GM23338 (cell line): ENCODE measurements around the gene TLCD3B. TPM values are rescaled to one million over a fixed set of nuclear protein-coding genes. Genes with fewer than 3 reads are reported as not detected.

ENCODE experiments used
- ATAC-seq: fragments of 200-7000 bp; cut with Tn5 transposase; 3 replicates; pipeline ENCODE4 v1.9.1; 2020
- DNase-seq: peaks from one replicate; pipeline ENCODE4 v3.0.0-alpha.2; 2015; ENCODE audit warnings: low spot score
- H2AFZ ChIP-seq: fragments of 200-600 bp; sonication (generic); 2 replicates; pipeline ENCODE4 v1.8.0; 2016; ENCODE audit warnings: antibody characterized with exemption, mild to moderate bottlenecking, moderate library complexity
- H3F3A ChIP-seq: fragments of 200-600 bp; sonication (generic); replicated peaks from 2 replicates; pipeline ENCODE4 v1.8.0; 2017; ENCODE audit warnings: antibody characterized with exemption, mixed run types, low read depth
- H3K27ac ChIP-seq: fragments of 200-600 bp; sonication (generic); 2 replicates; pipeline ENCODE4 v1.6.1; 2016; ENCODE audit warnings: low read depth
- H3K27me3 ChIP-seq: fragments of 200-600 bp; sonication (generic); 2 replicates; pipeline ENCODE4 v1.8.0; 2016; ENCODE audit warnings: mild to moderate bottlenecking, mixed run types, moderate library complexity; ENCODE audit not compliant: insufficient read depth
- H3K36me3 ChIP-seq: fragments of 200-600 bp; sonication (generic); 2 replicates; pipeline ENCODE4 v1.8.0; 2016; ENCODE audit warnings: mild to moderate bottlenecking; ENCODE audit not compliant: insufficient read depth
- H3K4me1 ChIP-seq: fragments of 200-600 bp; sonication (generic); 2 replicates; pipeline ENCODE4 v1.8.0; 2016; ENCODE audit warnings: mild to moderate bottlenecking, moderate library complexity; ENCODE audit not compliant: insufficient read depth
- H3K4me2 ChIP-seq: fragments of 200-600 bp; sonication (generic); 2 replicates; pipeline ENCODE4 v1.7.1; 2017; ENCODE audit warnings: mixed run types
- H3K4me3 ChIP-seq: fragments of 200-600 bp; sonication (generic); 2 replicates; pipeline ENCODE4 v1.6.1; 2016; ENCODE audit warnings: mixed run types
- H3K79me2 ChIP-seq: fragments of 200-600 bp; sonication (generic); replicated peaks from 2 replicates; pipeline ENCODE4 v1.8.0; 2017; ENCODE audit warnings: mild to moderate bottlenecking; ENCODE audit not compliant: insufficient read depth
- H3K9me2 ChIP-seq: fragments of 200-600 bp; sonication (generic); 2 replicates; pipeline ENCODE4 v1.8.0; 2017; ENCODE audit not compliant: insufficient read depth
- H4K20me1 ChIP-seq: fragments of 200-600 bp; sonication (generic); replicated peaks from 2 replicates; pipeline ENCODE4 v1.8.0; 2017; ENCODE audit warnings: mild to moderate bottlenecking; ENCODE audit not compliant: insufficient read depth
- H3K27ac Mint-ChIP-seq: 2 replicates; pipeline ENCODE4 v1.8.0; 2020; ENCODE audit warnings: inconsistent platforms, mild to moderate bottlenecking, moderate library complexity, mixed read lengths
- H3K27me3 Mint-ChIP-seq: 3 replicates; pipeline ENCODE4 v1.8.0; 2022; ENCODE audit warnings: low read depth, mild to moderate bottlenecking, moderate library complexity, mixed read lengths, inconsistent platforms; ENCODE audit not compliant: insufficient read depth, poor library complexity
- H3K36me3 Mint-ChIP-seq: 3 replicates; pipeline ENCODE4 v1.8.0; 2021; ENCODE audit warnings: low read depth, mild to moderate bottlenecking, inconsistent platforms, moderate library complexity, mixed read lengths
- H3K4me1 Mint-ChIP-seq: 3 replicates; pipeline ENCODE4 v1.8.0; 2020; ENCODE audit warnings: mild to moderate bottlenecking, inconsistent platforms, mixed read lengths
- H3K4me3 Mint-ChIP-seq: 3 replicates; pipeline ENCODE4 v1.8.0; 2021; ENCODE audit warnings: moderate library complexity, mild to moderate bottlenecking, inconsistent platforms, mixed read lengths
- H3K9me3 Mint-ChIP-seq: 3 replicates; pipeline ENCODE4 v1.8.0; 2020; ENCODE audit warnings: moderate library complexity, mild to moderate bottlenecking, inconsistent platforms, mixed read lengths
- CREB1 ChIP-seq: fragments of 250-450 bp; sonication (Bioruptor Pico); IDR thresholded peaks from 2 replicates; pipeline ENCODE4 v1.5.0; 2020; ENCODE audit warnings: low read depth, mild to moderate bottlenecking, moderate library complexity
- EZH2 ChIP-seq: fragments of 200-600 bp; sonication (generic); IDR thresholded peaks from one replicate; pipeline ENCODE4 v1.8.0; 2017; ENCODE audit warnings: antibody characterized with exemption, mild to moderate bottlenecking, low read depth; ENCODE audit not compliant: unreplicated experiment
- EZH2phosphoT487 ChIP-seq: fragments of 200-600 bp; sonication (generic); IDR thresholded peaks from one replicate; pipeline ENCODE4 v1.8.1; 2018; ENCODE audit warnings: antibody characterized with exemption; ENCODE audit not compliant: unreplicated experiment
- JUNB ChIP-seq: IDR thresholded peaks from one replicate; pipeline ENCODE4 v1.6.1; 2016; ENCODE audit warnings: antibody characterized with exemption; ENCODE audit not compliant: unreplicated experiment
- NANOG ChIP-seq: IDR thresholded peaks from 2 replicates; pipeline ENCODE4 v1.6.1; 2016; ENCODE audit warnings: antibody characterized with exemption, borderline replicate concordance
- POLR2AphosphoS5 ChIP-seq: IDR thresholded peaks from 2 replicates; pipeline ENCODE4 v1.6.1; 2016; ENCODE audit warnings: antibody characterized with exemption, low read depth
- REST ChIP-seq: IDR thresholded peaks from one replicate; pipeline ENCODE4 v1.6.1; 2018; ENCODE audit warnings: antibody characterized with exemption; ENCODE audit not compliant: unreplicated experiment
- STAT1 ChIP-seq: IDR thresholded peaks from one replicate; pipeline ENCODE4 v1.6.1; 2016; ENCODE audit warnings: antibody characterized with exemption; ENCODE audit not compliant: unreplicated experiment
- ZNF114 ChIP-seq: fragments of 250-450 bp; sonication (Bioruptor Pico); IDR thresholded peaks from 2 replicates; pipeline ENCODE4 v1.5.0; 2020; ENCODE audit warnings: mild to moderate bottlenecking, moderate library complexity
- ZNF331 ChIP-seq: fragments of 250-450 bp; sonication (Bioruptor Pico); IDR thresholded peaks from 2 replicates; pipeline ENCODE4 v1.5.0; 2020; ENCODE audit warnings: low read depth, mild to moderate bottlenecking, moderate library complexity
- polyA plus RNA-seq: library from polyadenylated mRNA; unstranded; fragments of >200 nt; fragmentation: Nextera tagmentation; extraction: Ambion mirVana; gene quantifications from 2 replicates; pipeline ENCODE4 v1.2.1, GENCODE V29; 2016
- total RNA-seq: library from RNA; depleted of rRNA; stranded (reverse); fragments of >200 nt; shearing (Covaris generic); gene quantifications from 2 replicates; pipeline ENCODE4 v1.2.3, GENCODE V29; 2014
- TF ChIP-seq, protein P1 (sequence below): IDR thresholded peaks from 2 replicates; pipeline ENCODE4 v1.6.1; 2016; ENCODE audit warnings: antibody characterized with exemption
- TF ChIP-seq, protein P2 (sequence below): fragments of 250-450 bp; sonication (Bioruptor Pico); IDR thresholded peaks from 2 replicates; pipeline ENCODE4 v1.5.0; 2020; ENCODE audit warnings: mild to moderate bottlenecking, moderate library complexity
- TF ChIP-seq, protein P3 (sequence below), 2 experiments: fragments of 200-600 bp in 1 of 2; sonication (generic) in 1 of 2; conservative IDR thresholded peaks; 2 replicates each; pipeline versions ENCODE4 v1.5.1 to v1.6.1; 2016 to 2017; ENCODE audit warnings: antibody characterized with exemption in 2 of 2, low read depth in 2 of 2, mild to moderate bottlenecking in 2 of 2, moderate library complexity in 1 of 2

TLCD3B gene
- total and polyA plus RNA-seq, 2 experiments from 2014 or later, result 14.2 to 37.4 TPM

GRCh38 chr16:29978564-29979270 lies 52.4 kb downstream of the TLCD3B start:
- Histone ChIP-seq H3K4me3 (no peak overlapping the region), H2AFZ (no peak overlapping the region), H3K4me2 (no peak overlapping the region), H3F3A (0 out of 2 replicates have a peak, but pooled peaks cover 12% of the 10 kb centered on the region), H3K36me3 (peaks cover 21% of the 10 kb centered on the region), H3K79me2 (peaks cover 37% of the 10 kb centered on the region), H4K20me1 (peaks cover 17% of the 10 kb centered on the region), H3K27me3 (no peaks in the 10 kb centered on the region), H3K9me2 (no peaks in the 10 kb centered on the region), H3K27ac (no peak overlapping the region), H3K4me1 (peaks cover 27% of the 10 kb centered on the region)
- Mint-ChIP-seq H3K9me3 (no peaks in the 10 kb centered on the region; the same call in 2 of the 3 replicates), H3K36me3 (peaks cover 35% of the 10 kb centered on the region), H3K4me1 (peaks cover 29% of the 10 kb centered on the region), H3K27ac (no peak overlapping the region), H3K4me3 (no peak overlapping the region), H3K27me3 (peaks cover 2% of the 10 kb centered on the region)
- no peak for TF ChIP-seq EZH2phosphoT487
- no peak for TF ChIP-seq REST
- no peak for TF ChIP-seq ZNF114
- TF ChIP-seq, protein P1, sequence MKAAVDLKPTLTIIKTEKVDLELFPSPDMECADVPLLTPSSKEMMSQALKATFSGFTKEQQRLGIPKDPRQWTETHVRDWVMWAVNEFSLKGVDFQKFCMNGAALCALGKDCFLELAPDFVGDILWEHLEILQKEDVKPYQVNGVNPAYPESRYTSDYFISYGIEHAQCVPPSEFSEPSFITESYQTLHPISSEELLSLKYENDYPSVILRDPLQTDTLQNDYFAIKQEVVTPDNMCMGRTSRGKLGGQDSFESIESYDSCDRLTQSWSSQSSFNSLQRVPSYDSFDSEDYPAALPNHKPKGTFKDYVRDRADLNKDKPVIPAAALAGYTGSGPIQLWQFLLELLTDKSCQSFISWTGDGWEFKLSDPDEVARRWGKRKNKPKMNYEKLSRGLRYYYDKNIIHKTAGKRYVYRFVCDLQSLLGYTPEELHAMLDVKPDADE, result no peak
- TF ChIP-seq CREB1 (CRISPR knock-in tag), result no peak
- no peak for TF ChIP-seq EZH2
- TF ChIP-seq, protein P2, sequence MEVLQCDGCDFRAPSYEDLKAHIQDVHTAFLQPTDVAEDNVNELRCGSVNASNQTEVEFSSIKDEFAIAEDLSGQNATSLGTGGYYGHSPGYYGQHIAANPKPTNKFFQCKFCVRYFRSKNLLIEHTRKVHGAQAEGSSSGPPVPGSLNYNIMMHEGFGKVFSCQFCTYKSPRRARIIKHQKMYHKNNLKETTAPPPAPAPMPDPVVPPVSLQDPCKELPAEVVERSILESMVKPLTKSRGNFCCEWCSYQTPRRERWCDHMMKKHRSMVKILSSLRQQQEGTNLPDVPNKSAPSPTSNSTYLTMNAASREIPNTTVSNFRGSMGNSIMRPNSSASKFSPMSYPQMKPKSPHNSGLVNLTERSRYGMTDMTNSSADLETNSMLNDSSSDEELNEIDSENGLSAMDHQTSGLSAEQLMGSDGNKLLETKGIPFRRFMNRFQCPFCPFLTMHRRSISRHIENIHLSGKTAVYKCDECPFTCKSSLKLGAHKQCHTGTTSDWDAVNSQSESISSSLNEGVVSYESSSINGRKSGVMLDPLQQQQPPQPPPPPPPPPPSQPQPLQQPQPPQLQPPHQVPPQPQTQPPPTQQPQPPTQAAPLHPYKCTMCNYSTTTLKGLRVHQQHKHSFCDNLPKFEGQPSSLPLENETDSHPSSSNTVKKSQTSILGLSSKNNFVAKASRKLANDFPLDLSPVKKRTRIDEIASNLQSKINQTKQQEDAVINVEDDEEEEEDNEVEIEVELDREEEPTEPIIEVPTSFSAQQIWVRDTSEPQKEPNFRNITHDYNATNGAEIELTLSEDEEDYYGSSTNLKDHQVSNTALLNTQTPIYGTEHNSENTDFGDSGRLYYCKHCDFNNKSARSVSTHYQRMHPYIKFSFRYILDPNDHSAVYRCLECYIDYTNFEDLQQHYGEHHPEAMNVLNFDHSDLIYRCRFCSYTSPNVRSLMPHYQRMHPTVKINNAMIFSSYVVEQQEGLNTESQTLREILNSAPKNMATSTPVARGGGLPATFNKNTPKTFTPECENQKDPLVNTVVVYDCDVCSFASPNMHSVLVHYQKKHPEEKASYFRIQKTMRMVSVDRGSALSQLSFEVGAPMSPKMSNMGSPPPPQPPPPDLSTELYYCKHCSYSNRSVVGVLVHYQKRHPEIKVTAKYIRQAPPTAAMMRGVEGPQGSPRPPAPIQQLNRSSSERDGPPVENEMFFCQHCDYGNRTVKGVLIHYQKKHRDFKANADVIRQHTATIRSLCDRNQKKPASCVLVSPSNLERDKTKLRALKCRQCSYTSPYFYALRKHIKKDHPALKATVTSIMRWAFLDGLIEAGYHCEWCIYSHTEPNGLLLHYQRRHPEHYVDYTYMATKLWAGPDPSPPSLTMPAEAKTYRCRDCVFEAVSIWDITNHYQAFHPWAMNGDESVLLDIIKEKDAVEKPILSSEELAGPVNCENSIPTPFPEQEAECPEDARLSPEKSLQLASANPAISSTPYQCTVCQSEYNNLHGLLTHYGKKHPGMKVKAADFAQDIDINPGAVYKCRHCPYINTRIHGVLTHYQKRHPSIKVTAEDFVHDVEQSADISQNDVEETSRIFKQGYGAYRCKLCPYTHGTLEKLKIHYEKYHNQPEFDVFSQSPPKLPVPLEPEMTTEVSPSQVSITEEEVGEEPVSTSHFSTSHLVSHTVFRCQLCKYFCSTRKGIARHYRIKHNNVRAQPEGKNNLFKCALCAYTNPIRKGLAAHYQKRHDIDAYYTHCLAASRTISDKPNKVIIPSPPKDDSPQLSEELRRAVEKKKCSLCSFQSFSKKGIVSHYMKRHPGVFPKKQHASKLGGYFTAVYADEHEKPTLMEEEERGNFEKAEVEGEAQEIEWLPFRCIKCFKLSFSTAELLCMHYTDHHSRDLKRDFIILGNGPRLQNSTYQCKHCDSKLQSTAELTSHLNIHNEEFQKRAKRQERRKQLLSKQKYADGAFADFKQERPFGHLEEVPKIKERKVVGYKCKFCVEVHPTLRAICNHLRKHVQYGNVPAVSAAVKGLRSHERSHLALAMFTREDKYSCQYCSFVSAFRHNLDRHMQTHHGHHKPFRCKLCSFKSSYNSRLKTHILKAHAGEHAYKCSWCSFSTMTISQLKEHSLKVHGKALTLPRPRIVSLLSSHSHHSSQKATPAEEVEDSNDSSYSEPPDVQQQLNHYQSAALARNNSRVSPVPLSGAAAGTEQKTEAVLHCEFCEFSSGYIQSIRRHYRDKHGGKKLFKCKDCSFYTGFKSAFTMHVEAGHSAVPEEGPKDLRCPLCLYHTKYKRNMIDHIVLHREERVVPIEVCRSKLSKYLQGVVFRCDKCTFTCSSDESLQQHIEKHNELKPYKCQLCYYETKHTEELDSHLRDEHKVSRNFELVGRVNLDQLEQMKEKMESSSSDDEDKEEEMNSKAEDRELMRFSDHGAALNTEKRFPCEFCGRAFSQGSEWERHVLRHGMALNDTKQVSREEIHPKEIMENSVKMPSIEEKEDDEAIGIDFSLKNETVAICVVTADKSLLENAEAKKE (CRISPR knock-in tag), result no peak
- TF ChIP-seq, protein P3, sequence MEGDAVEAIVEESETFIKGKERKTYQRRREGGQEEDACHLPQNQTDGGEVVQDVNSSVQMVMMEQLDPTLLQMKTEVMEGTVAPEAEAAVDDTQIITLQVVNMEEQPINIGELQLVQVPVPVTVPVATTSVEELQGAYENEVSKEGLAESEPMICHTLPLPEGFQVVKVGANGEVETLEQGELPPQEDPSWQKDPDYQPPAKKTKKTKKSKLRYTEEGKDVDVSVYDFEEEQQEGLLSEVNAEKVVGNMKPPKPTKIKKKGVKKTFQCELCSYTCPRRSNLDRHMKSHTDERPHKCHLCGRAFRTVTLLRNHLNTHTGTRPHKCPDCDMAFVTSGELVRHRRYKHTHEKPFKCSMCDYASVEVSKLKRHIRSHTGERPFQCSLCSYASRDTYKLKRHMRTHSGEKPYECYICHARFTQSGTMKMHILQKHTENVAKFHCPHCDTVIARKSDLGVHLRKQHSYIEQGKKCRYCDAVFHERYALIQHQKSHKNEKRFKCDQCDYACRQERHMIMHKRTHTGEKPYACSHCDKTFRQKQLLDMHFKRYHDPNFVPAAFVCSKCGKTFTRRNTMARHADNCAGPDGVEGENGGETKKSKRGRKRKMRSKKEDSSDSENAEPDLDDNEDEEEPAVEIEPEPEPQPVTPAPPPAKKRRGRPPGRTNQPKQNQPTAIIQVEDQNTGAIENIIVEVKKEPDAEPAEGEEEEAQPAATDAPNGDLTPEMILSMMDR (conservative IDR thresholded peaks at IDR 0.05; ENCODE audit: low read depth in 2 of 2), result no peak
- TF ChIP-seq STAT1, result no peak
- no peak for TF ChIP-seq JUNB
- no peak for TF ChIP-seq POLR2AphosphoS5
- no peak for TF ChIP-seq ZNF331
- no peak for TF ChIP-seq NANOG
- ATAC-seq, result no peak
- DNase-seq, result no peak
